GM18868 (cell line): ENCODE measurements around the gene ADAR.
"Not testable (repeated sequence)": the region's sequence is repeated elsewhere in the genome, so short reads cannot be mapped to it uniquely, and the experiment has no call there.

Experiments
- ATAC-seq: cut with Tn5 transposase; IDR thresholded peaks from one replicate; pipeline ENCODE4 v1.9.1; 2021; ENCODE audit warnings: mild to moderate bottlenecking, moderate library complexity; ENCODE audit not compliant: unreplicated experiment

Gene ADAR, protein sequence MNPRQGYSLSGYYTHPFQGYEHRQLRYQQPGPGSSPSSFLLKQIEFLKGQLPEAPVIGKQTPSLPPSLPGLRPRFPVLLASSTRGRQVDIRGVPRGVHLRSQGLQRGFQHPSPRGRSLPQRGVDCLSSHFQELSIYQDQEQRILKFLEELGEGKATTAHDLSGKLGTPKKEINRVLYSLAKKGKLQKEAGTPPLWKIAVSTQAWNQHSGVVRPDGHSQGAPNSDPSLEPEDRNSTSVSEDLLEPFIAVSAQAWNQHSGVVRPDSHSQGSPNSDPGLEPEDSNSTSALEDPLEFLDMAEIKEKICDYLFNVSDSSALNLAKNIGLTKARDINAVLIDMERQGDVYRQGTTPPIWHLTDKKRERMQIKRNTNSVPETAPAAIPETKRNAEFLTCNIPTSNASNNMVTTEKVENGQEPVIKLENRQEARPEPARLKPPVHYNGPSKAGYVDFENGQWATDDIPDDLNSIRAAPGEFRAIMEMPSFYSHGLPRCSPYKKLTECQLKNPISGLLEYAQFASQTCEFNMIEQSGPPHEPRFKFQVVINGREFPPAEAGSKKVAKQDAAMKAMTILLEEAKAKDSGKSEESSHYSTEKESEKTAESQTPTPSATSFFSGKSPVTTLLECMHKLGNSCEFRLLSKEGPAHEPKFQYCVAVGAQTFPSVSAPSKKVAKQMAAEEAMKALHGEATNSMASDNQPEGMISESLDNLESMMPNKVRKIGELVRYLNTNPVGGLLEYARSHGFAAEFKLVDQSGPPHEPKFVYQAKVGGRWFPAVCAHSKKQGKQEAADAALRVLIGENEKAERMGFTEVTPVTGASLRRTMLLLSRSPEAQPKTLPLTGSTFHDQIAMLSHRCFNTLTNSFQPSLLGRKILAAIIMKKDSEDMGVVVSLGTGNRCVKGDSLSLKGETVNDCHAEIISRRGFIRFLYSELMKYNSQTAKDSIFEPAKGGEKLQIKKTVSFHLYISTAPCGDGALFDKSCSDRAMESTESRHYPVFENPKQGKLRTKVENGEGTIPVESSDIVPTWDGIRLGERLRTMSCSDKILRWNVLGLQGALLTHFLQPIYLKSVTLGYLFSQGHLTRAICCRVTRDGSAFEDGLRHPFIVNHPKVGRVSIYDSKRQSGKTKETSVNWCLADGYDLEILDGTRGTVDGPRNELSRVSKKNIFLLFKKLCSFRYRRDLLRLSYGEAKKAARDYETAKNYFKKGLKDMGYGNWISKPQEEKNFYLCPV

DNA sequence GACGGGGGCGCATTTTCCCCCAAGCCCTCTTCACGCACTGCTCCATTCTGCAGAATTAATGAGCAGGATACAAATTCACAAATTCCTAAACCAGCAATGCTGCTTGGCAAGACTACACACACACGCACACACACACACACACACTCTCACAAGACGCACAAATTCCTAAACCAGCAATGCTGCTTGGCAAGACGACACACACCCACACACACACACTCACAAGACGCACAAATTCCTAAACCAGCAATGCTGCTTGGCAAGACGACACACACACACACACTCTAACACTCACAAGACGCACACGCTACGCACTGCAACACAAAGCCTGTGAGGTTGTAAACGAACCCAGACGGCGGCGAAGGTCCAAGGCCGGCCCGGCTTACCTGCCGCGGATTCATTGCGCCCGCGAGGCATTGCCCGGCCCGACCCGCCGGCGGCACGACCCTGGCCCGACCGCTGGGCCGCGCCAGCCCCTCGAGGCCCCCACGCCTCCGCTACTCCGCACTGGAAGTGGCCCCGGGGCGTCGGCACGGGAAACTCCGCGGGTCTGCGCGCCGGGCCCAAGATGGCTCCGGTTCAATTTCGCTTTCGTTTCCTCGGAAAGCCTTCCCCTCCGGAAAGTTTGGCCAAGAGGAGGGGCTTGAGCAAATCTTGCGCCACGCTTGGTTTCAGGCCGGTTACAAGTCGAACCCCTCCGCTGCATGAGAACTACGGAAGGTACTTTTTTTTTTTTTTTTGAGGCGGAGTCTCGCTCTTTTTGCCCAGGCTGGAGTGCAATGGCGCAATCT lies at the start of gene ADAR:
Gene ADAR, minus strand, starts transcription at position 578 of the 788 bp plus-strand sequence. Its CDS starts 180 bp downstream, at position 398.
- ATAC-seq: peak; percentile 70

DNA sequence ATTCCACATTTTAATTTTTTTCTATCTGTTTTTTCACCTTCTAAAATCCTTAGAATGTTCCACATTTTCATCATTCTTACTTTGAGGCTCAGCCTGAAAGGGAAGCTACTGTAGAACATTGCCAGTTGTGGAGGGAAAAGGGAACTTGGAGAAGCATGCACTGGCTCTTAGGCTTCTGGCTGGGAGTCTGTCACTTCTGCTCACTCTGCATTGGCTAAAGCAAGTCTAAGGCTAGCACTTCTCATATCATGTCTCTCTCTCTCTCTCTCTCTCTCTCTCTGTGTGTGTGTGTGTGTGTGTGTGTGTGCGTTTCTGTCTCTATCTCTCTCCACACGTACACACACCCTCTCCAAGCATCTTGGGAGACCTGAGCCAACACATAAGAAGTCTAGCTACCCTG lies 49.6 kb upstream of the ADAR start:
- no peak for ATAC-seq

DNA sequence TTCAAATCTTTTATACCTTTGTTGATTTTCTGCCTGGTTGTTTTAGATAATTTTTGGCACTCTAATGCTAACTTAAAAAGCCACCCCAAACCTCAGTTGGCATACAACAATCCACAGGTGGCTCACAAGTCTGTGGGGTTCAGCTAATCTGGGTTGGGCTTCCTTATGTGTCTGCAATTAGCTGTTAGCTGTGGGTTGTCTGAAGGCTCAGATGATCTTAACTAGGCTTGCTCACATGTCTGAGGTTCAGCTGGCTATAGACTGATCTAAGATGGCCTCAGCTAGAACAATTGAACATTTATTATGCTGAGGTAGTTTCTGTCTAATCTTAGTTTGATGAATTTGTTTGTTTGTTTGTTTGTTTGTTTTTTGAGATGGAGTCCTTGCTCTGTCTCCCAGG lies 44.9 kb upstream of the ADAR start:
- no peak for ATAC-seq

- not testable (repeated sequence) for ATAC-seq
Measured at GRCh38 chr1:154644724-154645123, 36.7 kb upstream of the ADAR start.

- no peak for ATAC-seq
Measured at GRCh38 chr1:154641534-154641933, 33.5 kb upstream of the ADAR start.

GRCh38 chr1:154639876-154640275 lies 31.9 kb upstream of the ADAR start:
- ATAC-seq: no peak

DNA sequence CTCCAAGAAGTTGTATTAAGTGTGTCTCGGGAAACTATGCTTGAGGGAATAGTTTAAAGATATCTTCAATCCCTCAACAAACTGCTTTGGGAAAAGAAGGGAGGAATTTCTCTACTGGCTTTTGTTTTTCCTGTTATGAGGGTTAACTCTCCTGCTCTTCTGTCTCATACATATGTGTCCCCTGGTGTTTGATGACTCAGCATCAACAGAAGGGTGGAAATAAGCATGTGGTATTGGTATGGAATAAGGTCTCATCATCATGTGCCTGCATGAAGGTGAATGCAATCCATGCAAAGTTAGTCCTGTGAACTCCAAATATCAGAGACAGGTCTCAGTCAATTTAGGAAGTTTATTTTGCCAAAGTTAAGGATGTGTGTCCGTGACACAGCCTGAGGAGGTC lies 27.2 kb upstream of the ADAR start:
- ATAC-seq: no peak

DNA sequence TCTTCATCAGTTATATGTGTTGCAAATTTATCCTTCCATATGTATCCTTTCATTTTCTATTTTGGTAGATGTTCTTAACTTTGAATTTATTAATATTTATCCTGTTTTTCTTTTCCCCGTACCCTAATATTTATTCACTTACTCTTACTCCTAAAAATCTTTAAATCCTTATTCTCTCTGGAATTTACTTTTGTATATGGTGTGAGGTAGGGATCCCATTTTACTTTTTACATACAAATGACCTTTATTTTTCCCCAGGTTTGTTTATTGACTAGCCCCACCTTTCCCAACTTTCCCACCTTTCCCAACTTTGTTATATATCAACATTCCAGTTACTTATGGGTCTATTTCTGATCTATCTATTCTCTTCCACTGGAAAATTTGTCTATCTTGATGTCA lies 21.7 kb upstream of the ADAR start:
- no peak for ATAC-seq

GRCh38 chr1:154629061-154629674 lies 21.2 kb upstream of the ADAR start:
- ATAC-seq: no peak

GRCh38 chr1:154628121-154628405 lies 20.1 kb upstream of the ADAR start:
- ATAC-seq: no peak

GRCh38 chr1:154627257-154628120 lies 19.5 kb upstream of the ADAR start:
- peak; percentile 54 for ATAC-seq

- ATAC-seq: peak; percentile 23
Measured at GRCh38 chr1:154626456-154627256, 18.7 kb upstream of the ADAR start.

GRCh38 chr1:154624746-154625643 lies 17.0 kb upstream of the ADAR start:
- no peak for ATAC-seq

GRCh38 chr1:154623358-154623757 lies 15.4 kb upstream of the ADAR start:
- ATAC-seq: no peak

- ATAC-seq: no peak
Measured at GRCh38 chr1:154622503-154623039, 14.6 kb upstream of the ADAR start.

DNA sequence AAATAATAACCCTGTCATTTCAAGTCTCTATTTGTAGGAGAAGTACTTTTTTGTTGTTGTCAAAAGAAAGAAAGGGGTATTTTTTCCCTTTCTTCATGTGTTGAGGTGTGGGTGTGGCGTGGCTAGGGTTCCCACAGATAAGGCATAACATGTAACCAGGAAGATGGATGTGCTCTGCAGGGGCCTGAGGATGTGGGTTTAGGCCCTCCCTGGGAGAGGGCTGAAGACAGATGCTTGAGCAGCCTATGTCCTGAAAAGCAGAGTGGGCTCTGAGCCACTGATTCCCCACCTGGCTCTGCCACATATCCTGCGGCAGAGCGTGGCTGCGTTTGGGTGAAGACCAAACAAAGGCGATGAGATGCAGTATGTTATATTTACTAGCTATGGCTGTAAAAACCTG lies 13.9 kb upstream of the ADAR start:
- no peak for ATAC-seq

DNA sequence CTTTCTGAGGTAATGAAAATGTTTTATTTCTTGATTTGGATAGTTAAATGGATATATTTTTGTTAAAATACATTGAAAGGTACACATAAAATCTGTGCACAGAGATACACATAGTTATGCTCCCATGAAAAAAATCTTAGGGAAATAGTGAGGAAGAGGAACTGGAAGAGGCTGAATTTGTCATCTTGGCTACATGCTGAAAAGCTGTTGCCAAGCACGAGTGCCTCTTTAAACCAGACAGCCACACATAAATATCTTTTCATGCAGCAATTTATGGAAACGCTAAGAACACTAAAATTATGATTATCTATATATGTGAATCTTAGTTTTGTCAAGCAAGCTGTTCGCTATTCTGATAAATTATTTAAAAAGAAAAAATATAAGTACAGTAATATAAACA lies 12.8 kb upstream of the ADAR start:
- no peak for ATAC-seq
